GM12878 (cell line): Measurements from ENCODE around the gene DDO. TPM values are rescaled to one million over a fixed set of nuclear protein-coding genes. Genes with fewer than 3 reads are reported as not detected.
"Not testable (repeated sequence)": the region's sequence is repeated elsewhere in the genome, so short reads cannot be mapped to it uniquely, and the experiment has no call there.

ENCODE experiments used
- ATAC-seq: fragments of 200-7000 bp; cut with Tn5 transposase; 3 replicates; pipeline ENCODE4 v1.9.1; 2020; ENCODE audit warnings: mild to moderate bottlenecking, moderate library complexity
- BruUV-seq: library from RNA; stranded (reverse); fragments of 400-500 nt; replicated peaks from 2 replicates; lab custom pipeline; 2021; lab: Mats Ljungman, UMichigan
- CTCF ChIA-PET: fragments of 300-600 bp; sonication (Branson Sonifier 250); formaldehyde crosslinking; extraction: SDS; loops from one replicate; lab custom pipeline; 2021; ENCODE audit warnings: inconsistent platforms; lab: Yijun Ruan, JAX
- POLR2A ChIA-PET: fragments of 350-600 bp; formaldehyde crosslinking; extraction: SDS; loops from one replicate; lab custom pipeline; 2021; ENCODE audit warnings: inconsistent platforms; lab: Charles Lee
- RAD21 ChIA-PET: fragments of 300-600 bp; sonication (Branson Sonifier 250); formaldehyde crosslinking; loops from one replicate; lab custom pipeline; 2023; ENCODE audit warnings: antibody characterized with exemption; ENCODE audit not compliant: unreplicated experiment; lab: Charles Lee
- SMC1A ChIA-PET: fragments of 300-600 bp; sonication (Branson Sonifier 250); formaldehyde crosslinking; loops from one replicate; lab custom pipeline; 2023; ENCODE audit not compliant: unreplicated experiment, uncharacterized antibody; lab: Charles Lee
- DNase-seq: peaks from one replicate; pipeline ENCODE4 v3.0.0-alpha.2; 2011; ENCODE audit warnings: low read depth, low spot score
- FAIRE-seq: peaks from 3 replicates; lab custom pipeline; 2011; peaks lifted over from hg19 to GRCh38; lab: Jason Lieb, UNC
- H2AFZ ChIP-seq: 2 replicates; pipeline ENCODE4 v1.6.0; 2011; ENCODE audit warnings: low read depth, low read length, control low read depth; ENCODE audit not compliant: control insufficient read depth
- H3K27ac ChIP-seq: 2 replicates; pipeline ENCODE4 v1.5.1; 2011; ENCODE audit warnings: control low read depth; ENCODE audit not compliant: control insufficient read depth, insufficient read depth
- H3K27me3 ChIP-seq, 2 experiments: replicated peaks in 1 of 2; 2 replicates each; pipeline versions ENCODE4 v1.6.0 to v1.6.1; 2011; ENCODE audit warnings: low read length in 1 of 2; ENCODE audit not compliant: control insufficient read depth in 2 of 2, insufficient read depth in 2 of 2
- H3K36me3 ChIP-seq, 2 experiments: 2 replicates each; pipeline ENCODE4 v1.5.1; 2011; ENCODE audit warnings: low read length in 1 of 2; ENCODE audit not compliant: control insufficient read depth in 2 of 2, insufficient read depth in 2 of 2
- H3K4me1 ChIP-seq: 2 replicates; pipeline ENCODE4 v1.6.1; 2011; ENCODE audit warnings: mild to moderate bottlenecking, low read length, moderate library complexity, mixed read lengths; ENCODE audit not compliant: control insufficient read depth, insufficient read depth
- H3K4me2 ChIP-seq: 2 replicates; pipeline ENCODE4 v1.6.0; 2011; ENCODE audit warnings: control low read depth; ENCODE audit not compliant: control insufficient read depth, insufficient read depth
- H3K4me3 ChIP-seq: fragments of 200-600 bp; sonication (generic); 2 replicates; pipeline ENCODE4 v1.5.1; 2016
- H3K79me2 ChIP-seq: 2 replicates; pipeline ENCODE4 v1.6.0; 2011; ENCODE audit warnings: low read length; ENCODE audit not compliant: control insufficient read depth, insufficient read depth
- H3K9ac ChIP-seq: 2 replicates; pipeline ENCODE4 v1.8.0; 2011; ENCODE audit warnings: low read length, control low read depth, mixed read lengths; ENCODE audit not compliant: control insufficient read depth, insufficient read depth
- H3K9me3 ChIP-seq: replicated peaks from 3 replicates; pipeline ENCODE4 v1.5.1; 2011; ENCODE audit warnings: mild to moderate bottlenecking, low read length; ENCODE audit not compliant: control insufficient read depth, insufficient read depth
- H4K20me1 ChIP-seq: 2 replicates; pipeline ENCODE4 v1.6.0; 2011; ENCODE audit not compliant: control insufficient read depth, insufficient read depth
- ATF7 ChIP-seq: fragments of 450-650 bp; IDR thresholded peaks from 2 replicates; pipeline ENCODE4 v1.6.1; 2016; ENCODE audit warnings: low read depth, mild to moderate bottlenecking
- IKZF1 ChIP-seq: fragments of 450-650 bp; conservative IDR thresholded peaks from 2 replicates; pipeline ENCODE4 v1.6.1; 2017; ENCODE audit warnings: antibody characterized with exemption, mild to moderate bottlenecking
- POLR2AphosphoS2 ChIP-seq: IDR thresholded peaks from 2 replicates; pipeline ENCODE4 v1.6.1; 2011; ENCODE audit warnings: low read depth, mild to moderate bottlenecking, low read length, improper control_type of control experiment, moderate library complexity
- RFX5 ChIP-seq: IDR thresholded peaks from 2 replicates; pipeline ENCODE4 v1.6.1; 2011; ENCODE audit warnings: low read depth, low read length, improper control_type of control experiment
- SIN3A ChIP-seq: IDR thresholded peaks from 2 replicates; pipeline ENCODE4 v1.6.1; 2012; ENCODE audit warnings: low read depth, low read length, improper control_type of control experiment
- SRF ChIP-seq, 2 experiments: IDR thresholded peaks; 2 replicates each; pipeline ENCODE4 v1.6.1; 2011; ENCODE audit warnings: low read depth in 2 of 2, low read length in 2 of 2, mild to moderate bottlenecking in 1 of 2, moderate library complexity in 1 of 2
- SUZ12 ChIP-seq: fragments of 200-600 bp; sonication (generic); IDR thresholded peaks from one replicate; pipeline ENCODE4 v1.6.1; 2018; ENCODE audit warnings: antibody characterized with exemption, mild to moderate bottlenecking; ENCODE audit not compliant: unreplicated experiment
- TAF1 ChIP-seq: IDR thresholded peaks from 2 replicates; pipeline ENCODE4 v1.6.1; 2011; ENCODE audit warnings: mild to moderate bottlenecking, low read depth, low read length, borderline replicate concordance
- ZNF384 ChIP-seq: IDR thresholded peaks from 2 replicates; pipeline ENCODE4 v1.6.1; 2012; ENCODE audit warnings: low read depth, mild to moderate bottlenecking, low read length, improper control_type of control experiment, borderline replicate concordance
- WGBS: methylation state at CpG from one replicate; pipeline ENCODE4 v1.1.6; 2016; ENCODE audit warnings: low lambda C conversion rate; ENCODE audit not compliant: insufficient replicate concordance, insufficient coverage; ENCODE audit errors: missing lambda C conversion rate; 5-methylcytosine and 5-hydroxymethylcytosine counted together
- in situ Hi-C: fragments of 300-500 bp; cut with MboI; formaldehyde crosslinking; loops from 9 replicates; pipeline ENCODE4 v1.14.3; 2018; ENCODE audit warnings: mixed read lengths
- intact Hi-C: fragments of 100-400 bp; cut with micrococcal nuclease; formaldehyde crosslinking; loops from one replicate; pipeline ENCODE4 v1.14.2; 2022; ENCODE audit not compliant: unreplicated experiment
- polyA plus RNA-seq, 11 experiments: library from polyadenylated mRNA; depleted of rRNA in 4 of 11; unstranded in 6 of 11; stranded (reverse) in 5 of 11; fragments of >200 nt; fragmentation: Nextera tagmentation in 4 of 11; fragmentation: Illumina TruSeq in 1 of 11; extraction: Ambion mirVana in 4 of 11; extraction: Trizol in 1 of 11; gene quantifications; 1 replicate in 1 of 11; 2 replicates in 10 of 11; pipeline versions ENCODE4 v1.2.1 to v1.2.3, GENCODE V29; 2011 to 2016; ENCODE audit warnings: inconsistent platforms in 2 of 11, missing spikeins in 2 of 11, low read depth in 1 of 11
- total RNA-seq, 4 experiments: library from RNA; depleted of rRNA in 3 of 4; stranded (reverse); fragments of >200 nt in 3 of 4; fragmentation: Illumina TruSeq in 1 of 4; extraction: Trizol in 1 of 4; gene quantifications; 2 replicates each; pipeline versions ENCODE4 v1.2.1 to v1.2.3, GENCODE V29; 2013 to 2021
- TF ChIP-seq, protein P1 (sequence below): fragments of 450-650 bp; IDR thresholded peaks from 2 replicates; pipeline ENCODE4 v1.6.1; 2017; ENCODE audit warnings: mild to moderate bottlenecking, low read depth, inconsistent platforms; ENCODE audit not compliant: poor library complexity, severe bottlenecking

DDO gene
- total and polyA plus RNA-seq, 10 of the 15 experiments (the other 5 are each of a cell fraction or from before 2014, with no cell fraction given) = 0.04 to 0.14 (median 0.09) TPM; not detected in 6

DNA sequence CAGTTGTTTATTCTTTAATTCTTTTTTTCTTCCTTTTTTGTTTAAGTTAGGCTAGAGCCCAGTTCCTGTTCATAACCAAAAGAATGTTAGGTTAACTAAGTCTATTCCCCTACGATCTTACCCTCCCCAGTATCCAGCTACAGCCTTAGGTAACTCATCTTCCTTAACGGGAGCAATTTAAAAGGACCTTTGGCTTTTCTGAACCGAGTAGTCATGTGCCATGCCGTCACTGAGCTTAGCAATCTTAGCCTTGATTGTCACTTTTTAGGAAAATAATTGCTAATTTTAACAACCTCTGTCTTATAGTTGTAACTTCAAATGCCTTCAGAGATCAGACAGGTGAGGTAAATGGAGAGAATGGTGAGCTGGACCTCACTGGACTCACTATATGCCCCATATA lies 63.4 kb downstream of the DDO start (continued):
- TF ChIP-seq POLR2AphosphoS2 = no peak
- no peak for TF ChIP-seq IKZF1
- no peak for TF ChIP-seq SIN3A
- TF ChIP-seq, protein P1, sequence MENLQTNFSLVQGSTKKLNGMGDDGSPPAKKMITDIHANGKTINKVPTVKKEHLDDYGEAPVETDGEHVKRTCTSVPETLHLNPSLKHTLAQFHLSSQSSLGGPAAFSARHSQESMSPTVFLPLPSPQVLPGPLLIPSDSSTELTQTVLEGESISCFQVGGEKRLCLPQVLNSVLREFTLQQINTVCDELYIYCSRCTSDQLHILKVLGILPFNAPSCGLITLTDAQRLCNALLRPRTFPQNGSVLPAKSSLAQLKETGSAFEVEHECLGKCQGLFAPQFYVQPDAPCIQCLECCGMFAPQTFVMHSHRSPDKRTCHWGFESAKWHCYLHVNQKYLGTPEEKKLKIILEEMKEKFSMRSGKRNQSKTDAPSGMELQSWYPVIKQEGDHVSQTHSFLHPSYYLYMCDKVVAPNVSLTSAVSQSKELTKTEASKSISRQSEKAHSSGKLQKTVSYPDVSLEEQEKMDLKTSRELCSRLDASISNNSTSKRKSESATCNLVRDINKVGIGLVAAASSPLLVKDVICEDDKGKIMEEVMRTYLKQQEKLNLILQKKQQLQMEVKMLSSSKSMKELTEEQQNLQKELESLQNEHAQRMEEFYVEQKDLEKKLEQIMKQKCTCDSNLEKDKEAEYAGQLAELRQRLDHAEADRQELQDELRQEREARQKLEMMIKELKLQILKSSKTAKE = no peak
- no peak for TF ChIP-seq ZNF384
- TF ChIP-seq RFX5 = no peak
- TF ChIP-seq SRF (IDR thresholded peaks at IDR 0.05; ENCODE audit: low read depth in 2 of 2, low read length in 2 of 2) = no peak
- no peak for TF ChIP-seq ATF7
- no peak for TF ChIP-seq SUZ12
- TF ChIP-seq, all 136 proteins: peak for 0

DNA sequence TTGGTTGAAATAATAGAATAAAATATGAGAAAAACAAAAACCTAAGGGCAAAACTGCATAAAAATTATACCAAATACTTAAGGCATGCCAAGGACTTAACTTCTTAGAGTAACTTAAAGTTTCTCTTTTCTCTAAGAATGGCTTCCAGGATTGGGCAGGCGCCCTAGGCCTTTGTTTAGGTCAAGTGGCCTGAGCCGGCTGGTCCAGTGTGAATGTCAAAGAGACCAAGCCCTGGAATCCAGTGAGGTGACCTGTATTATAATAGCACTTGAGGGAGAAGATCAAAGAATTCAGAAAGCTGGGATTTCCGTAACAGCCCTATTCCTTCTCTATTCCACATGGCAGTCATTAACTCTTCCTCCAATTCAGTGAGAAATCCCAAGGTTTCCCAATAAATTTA lies 63.8 kb downstream of the DDO start:
- in situ Hi-C loops = no loop called here
- no peak for DNase-seq

DNA sequence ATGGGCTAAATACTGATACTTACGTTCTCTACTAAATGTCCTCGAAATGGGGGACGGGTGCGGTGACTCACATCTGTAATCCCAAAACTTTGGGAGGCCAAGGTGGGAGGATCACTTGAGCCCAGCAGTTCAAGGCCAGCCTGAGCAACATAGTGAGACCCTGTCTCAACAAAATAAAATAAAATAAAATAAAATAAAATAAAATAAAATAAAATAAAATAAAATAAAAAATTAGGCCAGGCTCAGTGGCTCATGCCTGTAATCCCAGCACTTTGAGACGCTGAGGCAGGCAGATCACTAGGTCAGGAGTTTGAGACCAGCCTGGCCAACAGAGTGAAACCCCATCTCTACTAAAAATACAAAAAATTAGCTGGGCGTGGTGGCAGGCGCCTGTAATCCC lies 64.8 kb downstream of the DDO start:
- BruUV-seq, POLR2A ChIA-PET, H3K9me3 ChIP-seq, H3K79me2 ChIP-seq, in situ Hi-C loops, H3K27ac ChIP-seq, H3K4me2 ChIP-seq, H3K9ac ChIP-seq, H3K4me3 ChIP-seq, H3K4me1 ChIP-seq, H2AFZ ChIP-seq, intact Hi-C loops, FAIRE-seq, ATAC-seq, H3K27me3 ChIP-seq, RAD21 ChIA-PET, H3K36me3 ChIP-seq, CTCF ChIA-PET, DNase-seq, H4K20me1 ChIP-seq, SMC1A ChIA-PET: not testable (repeated sequence)
- WGBS = 48% methylated on average over 7 of the region's 7 CpGs

More for the DNA sequence above, 63.8 kb downstream of the DDO start:
- H3K9me3 ChIP-seq = no peaks in the 10 kb centered on the region
- no peak overlapping the region for H3K4me3 ChIP-seq
- no peak overlapping the region for H2AFZ ChIP-seq
- no peaks in the 10 kb centered on the region for H4K20me1 ChIP-seq
- TF ChIP-seq TAF1 (no peak), ZNF384 (no peak)
- H3K27me3 ChIP-seq = no peaks in the 10 kb centered on the region; a peak in 1 of 4 replicates
- no peaks in the 10 kb centered on the region for H3K36me3 ChIP-seq
- ChIA-PET RAD21 (no interaction called here), CTCF (no interaction called here), SMC1A (interaction anchor here (0.6 kb wide), 1 partner anchor 23 kb away, joined by 3 read pairs; no protein-coding TSS in a partner anchor), POLR2A (no interaction called here)
- H3K9ac ChIP-seq = no peak overlapping the region
- H3K79me2 ChIP-seq = no peaks in the 10 kb centered on the region
- no peak for ATAC-seq
- FAIRE-seq = no peak
- intact Hi-C loops = no loop called here
- no peaks in the 10 kb centered on the region for H3K4me1 ChIP-seq
- no TSS peak for BruUV-seq
- 70% methylated on average over 3 of the region's 3 CpGs for WGBS
- no peak overlapping the region for H3K27ac ChIP-seq
- no peak overlapping the region for H3K4me2 ChIP-seq
